Central memory CD8-positive, alpha-beta T cell (primary cell): ENCODE data around the gene KRTAP13-4.

Experiments used
- ATAC-seq: fragments of 150-1000 bp; cut with Tn5 transposase; replicated peaks from 2 replicates; pipeline ENCODE4 v1.10.0; 2022; ENCODE audit warnings: mild to moderate bottlenecking, moderate FRiP score, moderate number of reproducible peaks; ENCODE audit not compliant: poor library complexity, severe bottlenecking; ENCODE audit errors: extremely low read depth
- DNase-seq, 2 donors: peaks; one replicate each; pipeline ENCODE4 v3.0.0; 2021; ENCODE audit warnings: low spot score in 2 of 2
- H3K27ac Mint-ChIP-seq: one replicate; pipeline ENCODE4 v1.8.0; 2022; ENCODE audit warnings: low read depth, mild to moderate bottlenecking, moderate library complexity, mixed read lengths
- H3K27me3 Mint-ChIP-seq: one replicate; pipeline ENCODE4 v1.8.0; 2022; ENCODE audit warnings: mixed read lengths
- H3K36me3 Mint-ChIP-seq: one replicate; pipeline ENCODE4 v1.8.0; 2022; ENCODE audit warnings: mild to moderate bottlenecking, moderate library complexity, mixed read lengths; ENCODE audit not compliant: insufficient read depth
- H3K4me1 Mint-ChIP-seq: one replicate; pipeline ENCODE4 v1.8.0; 2022; ENCODE audit warnings: mixed read lengths
- H3K4me3 Mint-ChIP-seq: one replicate; pipeline ENCODE4 v1.8.0; 2022; ENCODE audit warnings: mild to moderate bottlenecking, moderate library complexity, mixed read lengths
- H3K9me3 Mint-ChIP-seq: one replicate; pipeline ENCODE4 v1.8.0; 2022; ENCODE audit warnings: mixed read lengths

The KRTAP13-4 gene

GRCh38 chr21:30430170-30430655 lies at the start of gene KRTAP13-4:
KRTAP13-4 (plus strand) TSS chr21:30430220; CDS start chr21:30430276, 56 bp downstream.
- H3K27me3 Mint-ChIP-seq, result no peaks in the 10 kb centered on the region
- DNase-seq (no peak), ATAC-seq (no peak)
- H3K27ac Mint-ChIP-seq, result no peak within 1 kb of the TSS
- H3K9me3 Mint-ChIP-seq, result peaks cover 17% of the 10 kb centered on the region
- no peak within 1 kb of the TSS for H3K4me3 Mint-ChIP-seq
- H3K36me3 Mint-ChIP-seq, result no peaks in the 10 kb centered on the region
- H3K4me1 Mint-ChIP-seq, result no peaks in the 10 kb centered on the region

DNA sequence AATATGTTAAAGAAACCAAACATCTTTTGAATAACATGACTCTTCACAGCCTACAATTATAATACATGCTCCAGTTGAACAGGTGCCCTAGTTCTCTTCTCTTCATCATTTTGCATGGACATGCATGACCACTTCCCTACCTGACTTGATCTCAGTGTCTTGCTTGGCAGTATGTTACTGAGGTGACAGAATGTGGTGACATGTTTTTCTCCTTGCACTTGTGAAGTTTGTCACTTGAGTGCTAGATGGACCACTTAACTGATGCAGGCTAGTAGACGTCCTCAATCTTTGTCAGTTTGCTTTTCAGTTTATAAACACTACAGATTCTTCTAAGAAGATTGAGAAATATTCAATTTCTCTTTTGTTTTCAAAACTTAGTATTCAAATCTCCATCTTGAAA lies 47.8 kb upstream of the KRTAP13-4 start:
- no peaks in the 10 kb centered on the region for H3K36me3 Mint-ChIP-seq
- no peak overlapping the region for H3K27ac Mint-ChIP-seq
- no peak for ATAC-seq
- H3K4me3 Mint-ChIP-seq, result no peak overlapping the region
- peaks cover 6% of the 10 kb centered on the region for H3K9me3 Mint-ChIP-seq
- no peaks in the 10 kb centered on the region for H3K4me1 Mint-ChIP-seq
- no peaks in the 10 kb centered on the region for H3K27me3 Mint-ChIP-seq
- DNase-seq, result no peak

GRCh38 chr21:30391492-30392025 lies 38.5 kb upstream of the KRTAP13-4 start:
- no peak overlapping the region for H3K27ac Mint-ChIP-seq
- H3K9me3 Mint-ChIP-seq, result peaks cover 11% of the 10 kb centered on the region
- peaks cover 2% of the 10 kb centered on the region for H3K36me3 Mint-ChIP-seq
- DNase-seq (no peak), ATAC-seq (no peak)
- no peak overlapping the region for H3K4me3 Mint-ChIP-seq
- no peaks in the 10 kb centered on the region for H3K4me1 Mint-ChIP-seq
- no peaks in the 10 kb centered on the region for H3K27me3 Mint-ChIP-seq

DNA sequence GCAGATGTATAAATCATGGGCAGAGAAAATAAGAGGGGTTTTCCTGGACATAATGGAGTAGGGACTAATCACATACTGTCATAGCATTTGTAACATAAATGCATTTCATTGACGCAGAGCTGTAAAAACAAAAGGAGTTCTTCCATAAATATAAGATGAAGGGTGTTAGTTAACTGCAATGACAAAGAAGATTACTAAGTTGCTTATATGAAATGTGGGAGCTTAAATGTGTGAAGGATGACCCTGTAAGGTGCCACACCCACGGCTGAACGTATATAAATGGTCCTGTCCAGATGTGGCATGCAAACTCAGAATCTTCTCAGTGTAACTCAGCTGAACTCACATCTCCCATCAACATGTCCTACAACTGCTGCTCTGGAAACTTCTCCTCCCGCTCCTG lies 34.3 kb upstream of the KRTAP13-4 start, which contains the start of gene KRTAP13-1:
Gene KRTAP13-1 (plus strand): TSS at position 301 of the 400 bp plus-strand sequence. CDS start 56 bp downstream, at position 357.
- no peak for DNase-seq
- Mint-ChIP-seq H3K27me3 (no peaks in the 10 kb centered on the region), H3K4me3 (no peak within 1 kb of the TSS), H3K36me3 (no peaks in the 10 kb centered on the region), H3K9me3 (peaks cover 10% of the 10 kb centered on the region), H3K27ac (no peak within 1 kb of the TSS), H3K4me1 (no peaks in the 10 kb centered on the region)
- no peak for ATAC-seq

GRCh38 chr21:30408782-30409494 lies 21.1 kb upstream of the KRTAP13-4 start:
- no peak for DNase-seq
- Mint-ChIP-seq H3K27me3 (no peaks in the 10 kb centered on the region), H3K27ac (no peak overlapping the region), H3K4me1 (no peaks in the 10 kb centered on the region), H3K4me3 (no peak overlapping the region), H3K9me3 (peaks cover 12% of the 10 kb centered on the region), H3K36me3 (no peaks in the 10 kb centered on the region)
- no peak for ATAC-seq

DNA sequence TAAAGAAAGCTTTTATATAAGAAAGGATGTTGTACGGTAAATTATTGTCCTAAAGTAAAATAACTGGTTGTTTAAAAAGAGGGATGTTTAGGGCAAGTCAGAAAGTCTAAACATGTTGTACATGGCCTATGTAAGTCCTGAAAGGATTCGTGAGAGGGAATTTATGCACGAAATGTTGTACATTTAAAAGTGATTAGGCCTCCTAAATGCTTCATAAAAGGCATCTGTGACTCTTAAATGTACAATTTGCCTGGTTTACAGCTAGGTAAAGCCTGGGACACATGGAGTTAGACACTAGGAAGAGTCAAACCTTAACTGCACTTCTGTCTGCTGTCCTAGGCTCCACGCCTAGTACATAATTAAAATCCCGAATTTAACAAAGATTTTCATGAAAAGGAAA lies 14.0 kb upstream of the KRTAP13-4 start:
- H3K4me1 Mint-ChIP-seq, result no peaks in the 10 kb centered on the region
- no peaks in the 10 kb centered on the region for H3K27me3 Mint-ChIP-seq
- H3K9me3 Mint-ChIP-seq, result peaks cover 6% of the 10 kb centered on the region
- no peak for ATAC-seq
- H3K36me3 Mint-ChIP-seq, result no peaks in the 10 kb centered on the region
- DNase-seq, result no peak
- H3K27ac Mint-ChIP-seq, result no peak overlapping the region
- no peak overlapping the region for H3K4me3 Mint-ChIP-seq

DNA sequence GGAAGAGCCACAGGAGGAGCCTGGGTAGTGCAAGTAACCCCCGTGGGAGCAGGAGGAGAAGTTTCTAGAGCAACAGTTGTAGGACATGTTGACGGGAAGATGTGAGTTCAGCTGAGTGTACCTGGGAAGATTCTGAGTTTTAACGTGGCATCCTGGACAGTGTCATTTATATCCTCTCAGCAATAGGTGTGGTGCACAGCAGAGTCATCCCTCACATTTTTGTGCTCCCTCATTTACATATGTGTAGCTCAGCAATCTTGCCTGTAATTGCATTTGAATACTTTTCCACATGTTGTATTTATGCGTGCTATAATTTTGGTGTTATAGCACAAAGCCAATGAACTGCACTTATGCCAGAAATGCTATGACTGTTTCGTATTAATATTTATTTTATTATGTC lies 4.2 kb upstream of the KRTAP13-4 start, which contains the start of gene KRTAP13-3:
Gene KRTAP13-3 (minus strand): TSS at position 101 of the 400 bp plus-strand sequence. CDS start 14 bp downstream, at position 87.
- Mint-ChIP-seq H3K36me3 (no peaks in the 10 kb centered on the region), H3K9me3 (peaks cover 17% of the 10 kb centered on the region), H3K4me1 (no peaks in the 10 kb centered on the region), H3K27ac (no peak within 1 kb of the TSS), H3K4me3 (no peak within 1 kb of the TSS), H3K27me3 (no peaks in the 10 kb centered on the region)
- ATAC-seq (no peak), DNase-seq (no peak)

GRCh38 chr21:30426731-30427130 lies 3.3 kb upstream of the KRTAP13-4 start:
- Mint-ChIP-seq H3K4me3 (no peak overlapping the region), H3K9me3 (peaks cover 17% of the 10 kb centered on the region), H3K4me1 (no peaks in the 10 kb centered on the region), H3K36me3 (no peaks in the 10 kb centered on the region), H3K27ac (no peak overlapping the region), H3K27me3 (no peaks in the 10 kb centered on the region)
- ATAC-seq, result no peak
- no peak for DNase-seq

DNA sequence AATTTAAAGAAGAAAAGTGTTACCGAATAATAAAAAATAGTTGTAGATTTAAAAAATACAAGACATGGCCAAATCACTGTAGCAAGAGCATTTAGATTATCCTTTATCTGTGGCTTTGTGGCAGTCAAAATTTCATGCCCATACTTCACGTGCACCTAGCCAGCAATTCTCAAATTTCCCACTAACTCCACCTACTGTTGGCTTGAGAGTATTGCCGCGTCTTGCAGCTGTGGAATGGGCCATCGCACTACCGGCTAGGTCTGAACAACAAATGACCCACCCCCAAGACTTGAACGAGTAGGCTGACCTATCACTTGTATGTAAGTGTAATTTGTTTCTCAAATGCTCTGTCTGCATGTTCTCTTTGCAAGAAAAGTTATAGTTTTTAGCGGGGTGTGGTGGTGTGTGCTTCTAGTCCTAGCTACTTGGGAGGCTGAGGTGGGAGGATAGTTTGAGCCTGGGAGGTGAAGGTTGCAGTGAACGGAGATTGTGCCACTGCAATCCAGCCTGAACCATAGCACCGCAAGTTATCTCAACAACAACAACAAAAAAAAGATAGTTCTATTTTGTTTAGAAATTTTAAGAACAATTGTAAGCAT lies 4.1 kb downstream of the KRTAP13-4 start:
- ATAC-seq, result no peak
- Mint-ChIP-seq H3K36me3 (no peaks in the 10 kb centered on the region), H3K9me3 (peaks cover 16% of the 10 kb centered on the region), H3K4me3 (no peak overlapping the region), H3K27me3 (no peaks in the 10 kb centered on the region), H3K4me1 (no peaks in the 10 kb centered on the region), H3K27ac (no peak overlapping the region)
- no peak for DNase-seq

DNA sequence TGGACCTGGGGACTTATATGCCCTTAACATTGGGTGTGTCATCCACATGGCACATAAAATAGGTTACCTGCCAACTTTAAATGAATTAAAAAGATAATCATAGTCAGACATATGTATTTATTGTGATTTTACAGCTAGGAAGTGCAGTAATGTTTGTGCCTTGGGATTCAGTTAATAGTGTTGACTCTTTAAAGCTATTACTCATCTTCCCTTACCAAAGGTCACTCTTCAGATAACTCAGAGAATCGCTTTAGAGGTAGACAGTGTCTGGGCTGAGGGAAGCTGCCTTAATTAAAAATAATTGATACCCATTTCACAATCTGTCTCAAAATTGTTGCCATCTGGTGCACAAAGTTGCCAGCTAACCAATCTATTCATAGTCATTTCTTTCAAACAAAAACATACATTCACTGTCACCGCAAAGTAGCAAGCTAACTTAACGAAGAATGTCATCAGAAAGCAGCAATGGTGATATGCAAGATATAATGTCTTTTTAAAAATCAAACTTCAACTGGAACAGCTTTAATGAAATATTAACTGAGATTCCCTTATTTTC lies 7.1 kb downstream of the KRTAP13-4 start:
- no peak for DNase-seq
- Mint-ChIP-seq H3K27ac (no peak overlapping the region), H3K4me3 (no peak overlapping the region), H3K27me3 (no peaks in the 10 kb centered on the region), H3K9me3 (peaks cover 20% of the 10 kb centered on the region), H3K36me3 (peaks cover 2% of the 10 kb centered on the region), H3K4me1 (no peaks in the 10 kb centered on the region)
- no peak for ATAC-seq

GRCh38 chr21:30439975-30440374 lies 10.0 kb downstream of the KRTAP13-4 start, which contains the start of gene KRTAP15-1:
KRTAP15-1 (plus strand) TSS chr21:30440275; CDS start chr21:30440328, 53 bp downstream.
- peaks cover 20% of the 10 kb centered on the region for H3K9me3 Mint-ChIP-seq
- H3K27ac Mint-ChIP-seq, result no peak within 1 kb of the TSS

DNA sequence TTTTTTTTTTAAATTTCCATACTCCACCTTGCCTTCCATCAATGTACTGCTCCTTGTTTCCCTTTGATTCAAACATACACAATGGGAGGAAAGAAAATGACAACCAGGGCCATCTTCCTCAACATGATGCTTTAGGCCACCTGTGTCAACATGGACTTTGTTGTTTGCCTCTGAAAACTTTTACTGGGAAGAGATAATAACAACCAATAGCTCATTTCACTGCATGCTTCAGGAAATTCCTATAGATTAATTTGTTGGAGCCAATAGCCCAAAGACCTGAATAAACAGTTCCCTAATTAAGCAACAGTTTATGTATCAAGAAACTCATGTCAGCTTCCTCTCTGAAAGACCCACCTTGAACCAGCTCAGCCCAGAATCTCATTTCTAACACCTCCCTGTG lies 13.2 kb downstream of the KRTAP13-4 start:
- Mint-ChIP-seq H3K9me3 (peaks cover 14% of the 10 kb centered on the region), H3K4me3 (no peak overlapping the region), H3K4me1 (no peaks in the 10 kb centered on the region), H3K36me3 (peaks cover 2% of the 10 kb centered on the region), H3K27ac (no peak overlapping the region), H3K27me3 (no peaks in the 10 kb centered on the region)
- DNase-seq, result no peak
- ATAC-seq, result no peak

More at GRCh38 chr21:30439975-30440374, 10.0 kb downstream of the KRTAP13-4 start, which contains the start of gene KRTAP15-1:
- Mint-ChIP-seq H3K36me3 (peaks cover 2% of the 10 kb centered on the region), H3K4me1 (no peaks in the 10 kb centered on the region), H3K4me3 (no peak within 1 kb of the TSS), H3K27me3 (no peaks in the 10 kb centered on the region)
- ATAC-seq (no peak), DNase-seq (no peak)
